ENCODE results near the gene PPP3CA.

The PPP3CA gene

DNA sequence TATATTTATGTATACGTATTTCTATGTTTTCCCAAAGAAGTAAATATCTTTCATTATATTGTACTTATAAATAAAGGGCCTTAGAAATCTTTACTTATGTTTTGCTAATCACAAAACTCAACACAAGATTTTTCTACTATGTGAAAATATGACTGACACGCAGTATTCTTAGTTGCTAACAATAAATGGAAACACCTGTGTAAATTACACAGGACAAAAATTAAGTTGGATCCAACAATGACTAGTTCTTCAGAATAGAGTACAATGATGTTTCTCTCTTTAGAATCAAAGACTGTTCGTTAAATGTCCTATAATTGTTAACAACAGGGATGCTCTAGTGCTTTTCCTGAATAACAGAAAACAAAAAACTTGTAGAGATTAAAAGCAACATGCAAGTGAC lies 96.1 kb downstream of the PPP3CA start:
- TF ChIP-seq, protein P1, sequence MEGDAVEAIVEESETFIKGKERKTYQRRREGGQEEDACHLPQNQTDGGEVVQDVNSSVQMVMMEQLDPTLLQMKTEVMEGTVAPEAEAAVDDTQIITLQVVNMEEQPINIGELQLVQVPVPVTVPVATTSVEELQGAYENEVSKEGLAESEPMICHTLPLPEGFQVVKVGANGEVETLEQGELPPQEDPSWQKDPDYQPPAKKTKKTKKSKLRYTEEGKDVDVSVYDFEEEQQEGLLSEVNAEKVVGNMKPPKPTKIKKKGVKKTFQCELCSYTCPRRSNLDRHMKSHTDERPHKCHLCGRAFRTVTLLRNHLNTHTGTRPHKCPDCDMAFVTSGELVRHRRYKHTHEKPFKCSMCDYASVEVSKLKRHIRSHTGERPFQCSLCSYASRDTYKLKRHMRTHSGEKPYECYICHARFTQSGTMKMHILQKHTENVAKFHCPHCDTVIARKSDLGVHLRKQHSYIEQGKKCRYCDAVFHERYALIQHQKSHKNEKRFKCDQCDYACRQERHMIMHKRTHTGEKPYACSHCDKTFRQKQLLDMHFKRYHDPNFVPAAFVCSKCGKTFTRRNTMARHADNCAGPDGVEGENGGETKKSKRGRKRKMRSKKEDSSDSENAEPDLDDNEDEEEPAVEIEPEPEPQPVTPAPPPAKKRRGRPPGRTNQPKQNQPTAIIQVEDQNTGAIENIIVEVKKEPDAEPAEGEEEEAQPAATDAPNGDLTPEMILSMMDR (conservative IDR thresholded peaks at IDR 0.05; ENCODE audit: low read depth, low read length), result no peak
- no peak overlapping the region for H3K4me3 ChIP-seq (ENCODE audit: low read depth, low read length)
- no peak for DNase-seq (ENCODE audit: low read depth)

DNA sequence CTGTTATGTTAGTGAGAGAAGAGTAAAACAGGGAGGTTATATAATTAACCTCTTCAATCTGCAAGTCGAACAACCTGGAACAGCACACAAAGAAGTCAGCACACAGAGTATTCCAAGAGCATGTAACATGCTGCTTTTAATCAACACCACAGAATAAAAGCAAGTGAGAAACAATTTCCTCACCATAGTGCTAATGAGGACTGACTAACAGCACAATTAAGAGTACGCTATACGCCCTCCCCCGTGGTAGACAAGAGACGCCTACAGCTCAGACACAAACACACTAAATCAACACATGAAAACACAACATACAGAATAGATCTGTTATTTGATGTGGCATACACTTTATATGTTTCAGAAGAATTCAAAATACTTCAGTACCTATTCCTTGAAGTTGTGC lies 103.0 kb downstream of the PPP3CA start:
- no peak for DNase-seq (ENCODE audit: low read depth)
- no peak overlapping the region for H3K4me3 ChIP-seq (ENCODE audit: low read depth, low read length)
- TF ChIP-seq, protein P1 (conservative IDR thresholded peaks at IDR 0.05; ENCODE audit: low read depth, low read length), result no peak

DNA sequence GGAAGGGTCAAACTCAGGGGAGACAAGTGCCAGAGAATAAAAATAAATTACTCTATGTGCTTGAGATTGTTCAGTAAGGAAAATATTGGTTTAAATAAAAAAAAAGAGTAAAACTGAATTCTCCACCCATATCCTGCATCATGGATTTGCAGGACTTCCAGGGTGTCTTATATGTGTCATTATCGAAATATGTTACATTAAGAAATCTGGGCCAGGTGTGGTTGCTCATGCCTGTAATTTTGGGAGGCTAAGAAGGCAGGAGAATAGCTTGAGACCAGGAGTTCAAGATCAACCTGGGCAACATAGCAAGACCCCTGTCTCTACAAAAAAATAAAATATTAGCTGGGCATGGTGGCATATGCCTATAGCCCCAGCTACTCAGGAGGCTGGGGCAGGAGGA lies 104.9 kb downstream of the PPP3CA start:
- DNase-seq (ENCODE audit: low read depth), result no peak
- H3K4me3 ChIP-seq (ENCODE audit: low read depth, low read length), result no peak overlapping the region
- TF ChIP-seq, protein P1 (conservative IDR thresholded peaks at IDR 0.05; ENCODE audit: low read depth, low read length), result no peak

DNA sequence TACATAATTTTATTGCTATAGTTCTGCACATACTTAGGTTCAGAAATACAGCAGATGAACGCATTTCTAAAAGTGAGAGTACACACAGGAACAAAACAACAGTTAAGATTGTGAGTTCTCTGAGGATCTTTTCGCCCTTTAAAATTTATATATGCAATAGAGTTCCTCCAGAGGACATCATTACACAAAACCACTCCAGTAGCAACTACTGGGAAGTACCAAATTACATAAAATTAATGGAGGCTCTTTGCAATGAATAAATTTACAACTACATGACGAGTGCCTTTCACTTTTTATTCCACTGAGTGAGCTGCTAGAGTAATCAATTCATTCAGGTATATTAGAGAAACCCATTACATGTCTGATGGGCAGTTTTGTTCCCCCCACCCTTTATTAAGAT lies 107.2 kb downstream of the PPP3CA start:
- TF ChIP-seq, protein P1 (conservative IDR thresholded peaks at IDR 0.05; ENCODE audit: low read depth, low read length), result no peak
- H3K4me3 ChIP-seq (ENCODE audit: low read depth, low read length), result no peak overlapping the region
- DNase-seq (ENCODE audit: low read depth), result no peak

DNA sequence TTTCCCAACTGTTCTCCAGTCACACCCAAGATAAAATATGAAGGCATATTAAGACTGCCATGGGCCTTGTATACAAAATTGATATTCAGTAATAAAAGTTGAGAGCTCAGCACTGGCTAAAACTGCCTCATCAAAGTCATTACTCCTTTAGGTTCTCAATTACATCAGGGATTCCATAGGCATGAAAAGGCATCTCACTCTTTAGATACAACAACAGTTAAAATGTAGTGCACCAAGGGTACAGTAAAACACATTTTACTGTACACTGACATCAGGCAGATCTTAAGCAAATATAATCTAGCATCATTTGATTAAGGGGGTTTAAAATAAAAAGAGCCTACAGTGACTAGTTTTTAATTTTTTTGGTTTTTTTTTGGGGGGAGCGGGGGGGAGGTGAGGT lies 107.7 kb downstream of the PPP3CA start:
- TF ChIP-seq, protein P1 (conservative IDR thresholded peaks at IDR 0.05; ENCODE audit: low read depth, low read length), result no peak
- peak; percentile 26 for DNase-seq (ENCODE audit: low read depth)

DNA sequence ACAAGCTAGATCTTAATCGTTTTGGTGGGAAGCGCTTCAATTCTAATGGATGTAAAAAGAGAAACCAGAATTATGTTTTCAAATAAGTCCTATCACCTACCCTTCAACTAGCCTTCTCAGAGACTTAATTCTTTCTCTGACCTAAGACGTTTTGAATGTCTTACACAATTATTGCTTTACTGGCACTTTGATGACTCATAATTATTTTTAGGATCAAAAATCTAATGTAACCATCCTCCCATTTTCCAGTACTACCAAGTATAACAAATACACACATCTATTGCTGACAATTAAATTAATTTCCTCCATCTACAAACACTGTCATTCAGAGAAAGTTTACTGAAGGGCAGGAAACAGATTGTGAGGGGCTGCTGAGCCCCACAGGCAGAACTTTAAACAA lies 108.6 kb downstream of the PPP3CA start:
- no peak overlapping the region for H3K4me3 ChIP-seq (ENCODE audit: low read depth, low read length)
- TF ChIP-seq, protein P1 (conservative IDR thresholded peaks at IDR 0.05; ENCODE audit: low read depth, low read length), result no peak
- DNase-seq (ENCODE audit: low read depth), result peak; percentile 82

More for the DNA sequence above, 107.7 kb downstream of the PPP3CA start:
- H3K4me3 ChIP-seq (ENCODE audit: low read depth, low read length), result no peak overlapping the region

DNA sequence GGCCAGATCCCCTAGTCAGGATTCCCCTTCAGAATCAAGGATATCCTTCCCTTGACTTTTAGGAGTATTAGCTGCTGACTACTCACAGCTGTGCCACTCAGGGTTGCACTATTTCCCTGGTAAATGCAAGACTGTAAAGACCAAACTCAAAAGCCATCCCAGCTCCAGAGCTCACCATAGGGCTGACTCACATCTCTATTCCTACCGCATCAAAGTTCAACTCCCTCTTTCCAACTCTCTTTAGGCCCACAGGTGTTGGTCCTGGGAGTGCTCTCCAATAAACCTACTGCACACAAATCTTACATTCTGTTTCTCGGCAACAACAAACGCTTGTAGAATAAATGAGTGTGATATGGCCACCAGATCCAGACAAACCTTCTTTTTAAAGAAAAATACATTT lies 109.6 kb downstream of the PPP3CA start:
- TF ChIP-seq, protein P1 (conservative IDR thresholded peaks at IDR 0.05; ENCODE audit: low read depth, low read length), result no peak
- H3K4me3 ChIP-seq (ENCODE audit: low read depth, low read length), result no peak overlapping the region
- DNase-seq (ENCODE audit: low read depth), result no peak

All from choroid plexus epithelial cell (primary cell).